ENCODE results near the gene ZMIZ1.
"Not testable (repeated sequence)": the region's sequence is repeated elsewhere in the genome, so short reads cannot be mapped to it uniquely, and the experiment has no call there.

The ZMIZ1 gene

DNA sequence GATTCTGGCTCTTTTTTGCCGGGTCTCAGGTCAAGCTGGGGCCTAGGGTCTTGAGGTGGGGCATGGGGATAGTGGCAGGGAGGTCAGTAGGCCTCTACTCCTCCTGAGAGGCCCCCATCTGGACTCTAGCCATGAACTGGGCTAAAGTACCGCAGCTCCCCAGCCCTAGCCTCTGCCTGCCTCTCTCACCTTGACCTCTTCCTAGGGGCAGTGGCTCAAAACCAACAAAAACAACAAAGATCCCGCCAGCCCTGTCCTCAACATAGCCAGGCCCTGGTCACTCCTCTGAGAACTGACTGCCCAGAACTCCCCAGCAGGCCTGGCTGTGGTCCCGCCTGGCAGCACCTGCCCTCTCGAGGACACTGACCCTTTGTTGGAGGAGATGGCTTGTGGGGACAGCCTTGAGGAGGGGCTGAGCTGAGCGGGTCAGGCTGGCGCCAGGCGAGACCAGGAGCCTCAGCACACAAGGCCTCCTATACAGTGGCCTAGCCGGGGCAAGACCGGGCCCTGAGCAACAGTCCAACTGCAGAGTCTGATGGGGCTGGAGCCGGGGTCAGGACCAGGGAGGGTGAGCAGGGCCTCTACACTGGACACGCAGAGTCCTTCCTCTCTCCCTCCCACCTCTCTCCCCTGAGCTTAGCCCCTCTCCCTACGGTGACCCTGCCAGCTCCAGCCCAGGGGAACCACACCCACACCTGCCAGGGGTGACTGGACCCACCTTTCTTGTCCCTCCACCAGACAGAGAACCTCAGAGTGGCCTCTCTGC lies 266.9 kb downstream of the ZMIZ1 start:
- peaks cover 3 to 7% (median 5%) of the 10 kb centered on the region in 5 donors for H3K4me1 ChIP-seq (ENCODE audit: control insufficient read depth in 5 of 5, insufficient read depth in 5 of 5, low read length in 5 of 5)
- peaks cover 0 to 3% (median 0%) of the 10 kb centered on the region in 5 donors for H3K27me3 ChIP-seq (ENCODE audit: control insufficient read depth in 5 of 5, insufficient read depth in 4 of 5, low read length in 5 of 5)
- peaks cover 0 to 5% (median 0%) of the 10 kb centered on the region in 5 donors for H3K9me3 ChIP-seq (ENCODE audit: control insufficient read depth in 5 of 5, low read length in 5 of 5)
- H3K27ac ChIP-seq (ENCODE audit: low read depth, low read length) = no peak overlapping the region
- no peak overlapping the region for H3K9ac ChIP-seq (ENCODE audit: low read length in 5 of 5)
- no peaks in the 10 kb centered on the region for H3K36me3 ChIP-seq (ENCODE audit: control insufficient read depth in 5 of 5, insufficient read depth in 5 of 5, low read length in 5 of 5)
- no peak overlapping the region for H3K4me3 ChIP-seq (ENCODE audit: low read depth in 1 of 5, low read length in 5 of 5)

DNA sequence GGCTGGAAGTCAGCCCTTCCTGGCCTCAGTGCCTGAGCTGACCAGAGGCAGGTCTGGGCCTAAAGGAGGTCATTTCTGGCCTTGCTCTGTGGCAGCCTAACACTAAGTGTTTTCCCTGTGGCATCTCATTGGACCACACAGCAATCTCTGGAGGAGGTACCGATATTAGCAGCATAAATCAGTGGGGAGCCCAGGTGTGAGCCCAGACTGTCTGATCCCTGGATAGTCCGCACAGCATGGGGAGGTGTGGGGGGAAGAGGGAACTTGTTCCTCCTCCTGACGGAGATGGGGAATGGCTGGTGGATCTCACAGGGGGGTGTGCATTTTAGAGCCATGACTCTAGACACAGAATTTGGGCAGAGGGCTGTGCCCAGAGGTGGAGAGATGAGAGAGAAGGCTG lies 267.5 kb downstream of the ZMIZ1 start:
- Histone ChIP-seq H3K4me3 (ENCODE audit: low read depth in 1 of 5, low read length in 5 of 5) (no peak overlapping the region), H3K27me3 (ENCODE audit: control insufficient read depth in 5 of 5, insufficient read depth in 4 of 5, low read length in 5 of 5) (peaks cover 0 to 3% (median 0%) of the 10 kb centered on the region in 5 donors), H3K36me3 (ENCODE audit: control insufficient read depth in 5 of 5, insufficient read depth in 5 of 5, low read length in 5 of 5) (no peaks in the 10 kb centered on the region), H3K9ac (ENCODE audit: low read length in 5 of 5) (no peak overlapping the region), H3K4me1 (ENCODE audit: control insufficient read depth in 5 of 5, insufficient read depth in 5 of 5, low read length in 5 of 5) (peaks cover 2 to 7% (median 4%) of the 10 kb centered on the region in 5 donors), H3K9me3 (ENCODE audit: control insufficient read depth in 5 of 5, low read length in 5 of 5) (peaks cover 0 to 5% (median 0%) of the 10 kb centered on the region in 5 donors), H3K27ac (ENCODE audit: low read depth, low read length) (no peak overlapping the region)

DNA sequence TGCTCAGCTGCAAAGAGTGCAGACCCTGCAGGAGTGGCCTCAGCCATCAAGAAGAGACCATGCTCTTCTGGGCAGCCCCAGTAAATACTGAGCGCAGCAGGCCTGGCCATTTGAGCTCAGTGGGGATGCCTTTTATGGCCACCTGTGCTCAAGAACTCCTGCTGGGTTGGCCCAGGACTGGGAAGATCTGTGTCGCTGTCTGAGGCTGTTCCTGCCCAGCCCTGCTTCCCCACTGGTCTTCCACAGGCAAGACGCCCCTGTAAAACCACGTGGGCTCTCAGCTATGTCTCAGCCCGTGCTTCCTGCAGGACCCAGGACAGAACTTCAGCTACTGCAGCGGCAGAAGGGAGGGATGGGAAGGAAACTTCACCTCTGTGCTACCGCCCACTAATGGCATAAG lies 268.0 kb downstream of the ZMIZ1 start:
- no peak overlapping the region for H3K27ac ChIP-seq (ENCODE audit: low read depth, low read length)
- no peaks in the 10 kb centered on the region for H3K36me3 ChIP-seq (ENCODE audit: control insufficient read depth in 5 of 5, insufficient read depth in 5 of 5, low read length in 5 of 5)
- no peak overlapping the region for H3K9ac ChIP-seq (ENCODE audit: low read length in 5 of 5)
- H3K4me3 ChIP-seq (ENCODE audit: low read depth in 1 of 5, low read length in 5 of 5) = no peak overlapping the region
- peaks cover 0 to under 1% (median 0%) of the 10 kb centered on the region in 5 donors for H3K27me3 ChIP-seq (ENCODE audit: control insufficient read depth in 5 of 5, insufficient read depth in 4 of 5, low read length in 5 of 5)
- peaks cover 0 to 5% (median 0%) of the 10 kb centered on the region in 5 donors for H3K9me3 ChIP-seq (ENCODE audit: control insufficient read depth in 5 of 5, low read length in 5 of 5)
- peaks cover 0 to 7% (median 2%) of the 10 kb centered on the region in 5 donors for H3K4me1 ChIP-seq (ENCODE audit: control insufficient read depth in 5 of 5, insufficient read depth in 5 of 5, low read length in 5 of 5)

DNA sequence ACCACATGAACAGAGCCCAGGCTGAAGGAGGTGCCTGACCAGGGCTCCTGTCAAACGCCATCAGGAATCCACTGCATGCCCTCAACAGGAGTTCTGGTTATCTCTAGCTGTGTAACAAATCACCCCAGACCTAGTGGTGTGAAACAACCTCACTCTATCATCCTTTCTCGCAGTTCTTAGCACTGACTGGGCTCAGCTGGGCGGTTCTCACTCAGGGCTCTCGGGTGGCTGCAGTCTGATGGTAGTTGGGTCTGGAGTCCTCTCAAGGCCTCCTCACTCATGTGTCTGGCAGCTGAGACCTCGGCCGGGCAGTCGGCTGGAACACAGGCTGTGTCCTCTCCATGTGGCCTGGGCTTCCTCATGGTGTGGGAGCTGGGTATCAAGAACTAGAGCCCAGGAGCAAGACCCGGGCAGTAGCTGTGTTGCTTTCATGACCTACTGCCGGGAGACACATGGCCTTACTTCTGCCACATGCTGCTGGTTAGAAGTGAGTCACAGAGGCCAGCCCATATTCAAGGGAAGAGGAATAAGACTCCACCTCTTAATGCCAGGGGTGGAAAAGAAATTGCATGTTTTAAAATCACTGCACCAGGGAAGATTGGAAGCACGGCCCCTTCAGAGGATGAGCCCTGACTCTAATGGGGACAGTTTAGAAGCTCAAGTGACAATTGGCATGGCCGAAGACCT lies 269.2 kb downstream of the ZMIZ1 start:
- H3K4me1 ChIP-seq (ENCODE audit: control insufficient read depth in 5 of 5, insufficient read depth in 5 of 5, low read length in 5 of 5) = peaks cover 0 to 12% (median 1%) of the 10 kb centered on the region in 5 donors
- H3K36me3 ChIP-seq (ENCODE audit: control insufficient read depth in 5 of 5, insufficient read depth in 5 of 5, low read length in 5 of 5); H3K9me3 ChIP-seq (ENCODE audit: control insufficient read depth in 5 of 5, low read length in 5 of 5); H3K27ac ChIP-seq (ENCODE audit: low read depth, low read length); H3K27me3 ChIP-seq (ENCODE audit: control insufficient read depth in 5 of 5, insufficient read depth in 4 of 5, low read length in 5 of 5); H3K9ac ChIP-seq (ENCODE audit: low read length in 5 of 5); H3K4me3 ChIP-seq (ENCODE audit: low read depth in 1 of 5, low read length in 5 of 5): not testable (repeated sequence)

DNA sequence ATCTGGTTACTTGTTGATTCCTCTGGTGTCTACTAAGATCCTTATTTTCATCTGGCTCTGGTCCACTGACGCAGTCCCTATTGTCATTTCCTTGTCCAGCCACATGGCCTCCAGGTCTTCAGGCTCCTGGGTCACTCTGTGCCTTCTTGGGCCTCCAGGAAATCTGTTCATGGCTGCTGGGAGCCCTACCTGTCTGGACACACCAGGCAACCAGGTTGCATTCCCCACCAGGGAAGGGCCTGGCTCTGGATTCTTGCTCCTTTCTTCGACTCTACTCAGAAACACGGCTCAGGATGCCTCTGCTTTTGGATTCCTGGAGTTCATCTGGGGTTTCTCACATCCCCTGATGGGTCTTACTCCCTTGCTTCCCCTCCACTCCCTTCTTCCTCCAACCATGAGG lies 270.5 kb downstream of the ZMIZ1 start:
- no peak overlapping the region for H3K27ac ChIP-seq (ENCODE audit: low read depth, low read length)
- no peak overlapping the region for H3K4me3 ChIP-seq (ENCODE audit: low read depth in 1 of 5, low read length in 5 of 5)
- H3K9me3 ChIP-seq (ENCODE audit: control insufficient read depth in 5 of 5, low read length in 5 of 5) = peaks cover 0 to 3% (median 0%) of the 10 kb centered on the region in 5 donors
- H3K27me3 ChIP-seq (ENCODE audit: control insufficient read depth in 5 of 5, insufficient read depth in 4 of 5, low read length in 5 of 5) = no peaks in the 10 kb centered on the region
- peaks cover 0 to 14% (median 6%) of the 10 kb centered on the region in 5 donors for H3K4me1 ChIP-seq (ENCODE audit: control insufficient read depth in 5 of 5, insufficient read depth in 5 of 5, low read length in 5 of 5)
- H3K36me3 ChIP-seq (ENCODE audit: control insufficient read depth in 5 of 5, insufficient read depth in 5 of 5, low read length in 5 of 5) = no peaks in the 10 kb centered on the region
- no peak overlapping the region for H3K9ac ChIP-seq (ENCODE audit: low read length in 5 of 5)

DNA sequence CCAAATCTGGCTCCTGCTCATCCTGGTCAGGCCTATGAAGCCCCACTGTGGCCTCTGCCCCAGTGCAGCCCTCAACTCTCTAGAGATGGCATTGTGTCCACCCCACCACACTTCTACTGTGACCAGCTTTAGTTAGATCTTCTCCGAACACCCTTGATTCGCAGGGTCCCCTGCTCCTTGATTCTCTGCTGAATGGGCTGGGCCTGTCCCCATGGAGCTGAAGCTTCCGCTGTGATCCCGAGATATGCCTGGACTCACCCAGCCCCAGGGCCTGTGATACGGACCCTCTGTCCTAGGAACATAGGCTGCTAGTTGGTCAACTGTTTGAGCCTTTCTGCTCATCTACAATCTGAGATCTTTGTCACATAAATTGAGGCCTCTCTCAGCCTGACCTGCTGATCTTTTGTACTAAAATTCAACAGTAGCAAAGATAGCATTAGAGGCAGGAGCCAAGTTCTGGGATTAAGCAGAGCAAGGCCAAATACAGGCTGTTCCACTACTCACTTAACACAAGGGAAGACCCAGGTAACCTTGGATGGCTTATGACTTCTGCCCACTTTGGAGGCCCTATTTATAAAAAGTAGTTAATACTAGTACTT lies 272.0 kb downstream of the ZMIZ1 start:
- Histone ChIP-seq H3K36me3 (ENCODE audit: control insufficient read depth in 5 of 5, insufficient read depth in 5 of 5, low read length in 5 of 5) (no peaks in the 10 kb centered on the region), H3K27me3 (ENCODE audit: control insufficient read depth in 5 of 5, insufficient read depth in 4 of 5, low read length in 5 of 5) (no peaks in the 10 kb centered on the region), H3K4me3 (ENCODE audit: low read depth in 1 of 5, low read length in 5 of 5) (no peak overlapping the region), H3K9ac (ENCODE audit: low read length in 5 of 5) (no peak overlapping the region), H3K27ac (ENCODE audit: low read depth, low read length) (no peak overlapping the region), H3K4me1 (ENCODE audit: control insufficient read depth in 5 of 5, insufficient read depth in 5 of 5, low read length in 5 of 5) (peaks cover 0 to 23% (median 18%) of the 10 kb centered on the region in 5 donors), H3K9me3 (ENCODE audit: control insufficient read depth in 5 of 5, low read length in 5 of 5) (peaks cover 0 to 3% (median 0%) of the 10 kb centered on the region in 5 donors)

DNA sequence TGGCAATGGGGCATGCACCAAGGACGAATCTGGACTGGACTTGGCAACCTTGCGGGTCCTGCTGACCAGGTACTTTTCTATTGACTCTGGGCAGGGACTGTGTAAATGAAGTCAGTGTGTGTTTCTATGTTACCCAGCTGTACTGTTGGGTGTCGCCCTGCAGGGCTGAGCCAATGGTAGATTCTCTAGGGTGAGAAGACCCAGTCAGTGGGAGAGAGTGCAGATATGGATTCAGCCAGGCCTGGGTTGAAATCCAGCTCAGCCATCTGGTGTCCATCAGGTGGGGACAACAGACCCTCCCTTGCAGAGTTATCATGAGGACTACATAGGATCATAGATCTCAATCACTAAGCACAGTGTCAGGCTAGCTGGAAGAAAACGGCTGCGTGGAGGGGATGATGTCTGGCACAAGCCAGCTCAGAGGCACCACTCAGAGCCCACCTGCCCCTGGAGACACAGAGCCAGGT lies 273.6 kb downstream of the ZMIZ1 start:
- H3K9ac ChIP-seq (ENCODE audit: low read length in 5 of 5) = no peak overlapping the region
- no peak overlapping the region for H3K4me3 ChIP-seq (ENCODE audit: low read depth in 1 of 5, low read length in 5 of 5)
- H3K36me3 ChIP-seq (ENCODE audit: control insufficient read depth in 5 of 5, insufficient read depth in 5 of 5, low read length in 5 of 5) = no peaks in the 10 kb centered on the region
- no peak overlapping the region for H3K27ac ChIP-seq (ENCODE audit: low read depth, low read length)
- H3K9me3 ChIP-seq (ENCODE audit: control insufficient read depth in 5 of 5, low read length in 5 of 5) = peaks cover 0 to 3% (median 0%) of the 10 kb centered on the region in 5 donors
- H3K4me1 ChIP-seq (ENCODE audit: control insufficient read depth in 5 of 5, insufficient read depth in 5 of 5, low read length in 5 of 5) = peaks cover 3 to 37% (median 32%) of the 10 kb centered on the region in 5 donors
- H3K27me3 ChIP-seq (ENCODE audit: control insufficient read depth in 5 of 5, insufficient read depth in 4 of 5, low read length in 5 of 5) = no peaks in the 10 kb centered on the region

DNA sequence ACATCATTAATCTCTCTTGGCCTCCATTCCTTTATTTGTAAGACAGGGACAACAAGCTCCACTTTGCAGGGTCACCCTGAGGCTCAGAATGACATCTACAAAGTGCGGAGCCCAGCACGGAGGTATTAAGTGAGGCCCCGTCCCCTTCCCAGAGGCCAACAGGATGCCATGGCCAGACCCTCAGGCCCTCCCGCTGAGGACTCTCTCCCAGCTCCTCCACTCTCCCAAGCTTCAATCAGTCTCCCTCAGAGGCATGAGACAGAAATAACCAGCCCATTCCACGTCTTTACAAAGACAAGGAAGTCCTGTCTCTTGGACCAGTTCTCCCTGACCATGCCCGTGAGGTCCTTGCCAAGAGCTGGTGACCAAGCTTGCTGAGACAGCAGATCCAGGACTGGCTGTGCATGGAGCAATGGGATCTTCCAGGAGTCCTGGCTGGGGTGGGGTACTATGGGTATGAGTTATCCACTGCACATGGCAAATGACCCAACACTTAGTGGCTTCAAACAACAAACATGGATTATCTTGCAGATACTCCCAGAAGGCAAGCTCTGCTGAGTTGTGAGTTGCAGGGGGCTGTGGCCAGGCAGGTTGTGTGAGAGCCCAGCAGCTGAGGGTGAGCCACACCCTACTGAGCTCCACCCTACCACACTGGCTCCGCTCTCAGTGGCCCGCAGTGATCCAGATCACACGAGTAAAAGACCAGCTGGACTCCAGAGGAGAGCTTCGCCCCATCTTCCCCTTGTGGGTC lies 274.2 kb downstream of the ZMIZ1 start:
- Histone ChIP-seq H3K27ac (ENCODE audit: low read depth, low read length) (no peak overlapping the region), H3K4me1 (ENCODE audit: control insufficient read depth in 5 of 5, insufficient read depth in 5 of 5, low read length in 5 of 5) (peaks cover 3 to 40% (median 36%) of the 10 kb centered on the region in 5 donors), H3K27me3 (ENCODE audit: control insufficient read depth in 5 of 5, insufficient read depth in 4 of 5, low read length in 5 of 5) (no peaks in the 10 kb centered on the region), H3K9ac (ENCODE audit: low read length in 5 of 5) (no peak overlapping the region), H3K36me3 (ENCODE audit: control insufficient read depth in 5 of 5, insufficient read depth in 5 of 5, low read length in 5 of 5) (no peaks in the 10 kb centered on the region), H3K9me3 (ENCODE audit: control insufficient read depth in 5 of 5, low read length in 5 of 5) (no peaks in the 10 kb centered on the region), H3K4me3 (ENCODE audit: low read depth in 1 of 5, low read length in 5 of 5) (no peak overlapping the region)

DNA sequence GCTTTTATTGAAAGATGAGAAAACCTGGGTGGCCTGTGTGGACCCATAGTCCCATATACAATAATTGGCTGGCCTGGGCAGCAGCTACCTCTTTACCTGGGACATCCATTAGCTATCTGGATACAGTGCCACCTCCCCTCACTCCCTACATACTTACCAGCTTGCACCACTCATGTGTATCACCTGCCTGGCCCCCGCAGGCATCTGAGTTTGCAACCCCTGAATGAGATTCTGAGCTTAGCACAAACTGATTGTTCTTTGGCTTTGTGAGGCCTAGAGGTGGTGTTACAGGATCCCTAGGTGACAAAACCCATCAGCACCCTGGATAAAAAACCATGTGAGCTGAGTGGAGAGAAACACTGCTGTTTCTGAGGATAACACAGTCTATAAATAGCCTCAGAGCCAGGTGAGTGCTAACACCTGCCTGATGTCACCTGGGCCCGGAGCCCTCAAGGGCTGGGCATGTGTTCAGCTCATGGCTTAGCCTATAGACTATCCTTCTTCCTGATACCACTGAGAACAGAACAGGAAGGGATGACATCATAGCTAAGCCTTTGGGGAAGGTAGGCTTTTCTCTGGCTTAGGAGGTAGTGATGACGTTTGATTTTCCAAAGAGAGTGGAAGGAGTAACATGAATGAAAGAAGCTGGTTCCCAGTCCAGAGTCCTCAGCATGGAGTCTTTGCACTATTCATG lies 275.9 kb downstream of the ZMIZ1 start:
- peaks cover 6 to 57% (median 51%) of the 10 kb centered on the region in 5 donors for H3K4me1 ChIP-seq (ENCODE audit: control insufficient read depth in 5 of 5, insufficient read depth in 5 of 5, low read length in 5 of 5)
- peaks cover 0 to 7% (median 4%) of the 10 kb centered on the region in 5 donors for H3K36me3 ChIP-seq (ENCODE audit: control insufficient read depth in 5 of 5, insufficient read depth in 5 of 5, low read length in 5 of 5)
- no peaks in the 10 kb centered on the region for H3K27me3 ChIP-seq (ENCODE audit: control insufficient read depth in 5 of 5, insufficient read depth in 4 of 5, low read length in 5 of 5)
- H3K4me3 ChIP-seq (ENCODE audit: low read depth in 1 of 5, low read length in 5 of 5) = no peak overlapping the region
- no peak overlapping the region for H3K9ac ChIP-seq (ENCODE audit: low read length in 5 of 5)
- H3K27ac ChIP-seq (ENCODE audit: low read depth, low read length) = peak overlapping the region; percentile 24
- no peaks in the 10 kb centered on the region for H3K9me3 ChIP-seq (ENCODE audit: control insufficient read depth in 5 of 5, low read length in 5 of 5)
